Endothelial cell of umbilical vein (primary cell): ENCODE measurements around the gene FAM228B. TPM values are rescaled to one million over a fixed set of nuclear protein-coding genes. Genes with fewer than 3 reads are reported as not detected.

Experiments
- BruUV-seq: library from RNA; stranded (reverse); fragments of 400-500 nt; replicated peaks from 2 replicates; lab custom pipeline; 2021; lab: Mats Ljungman, UMichigan
- CTCF ChIA-PET: fragments of 300-600, 350-600 bp; sonication (Branson Sonifier 250); formaldehyde crosslinking; loops from one replicate; lab custom pipeline; 2021; ENCODE audit warnings: antibody characterized with exemption, inconsistent platforms; lab: Charles Lee
- POLR2A ChIA-PET: fragments of 300-600, 350-600 bp; sonication (Branson Sonifier 250); formaldehyde crosslinking; loops from one replicate; lab custom pipeline; 2021; ENCODE audit warnings: antibody characterized with exemption, inconsistent platforms; lab: Charles Lee
- DNase-seq: peaks from one replicate; pipeline ENCODE4 v3.0.0-alpha.2; 2011; ENCODE audit warnings: low read depth, low spot score
- FAIRE-seq: peaks from 2 replicates; lab custom pipeline; 2011; peaks lifted over from hg19 to GRCh38; lab: Jason Lieb, UNC
- H2AFZ ChIP-seq: 2 replicates; pipeline ENCODE4 v1.6.0; 2012; ENCODE audit warnings: low read depth, low read length, control low read depth, inconsistent platforms
- H3K27ac ChIP-seq: 2 replicates; pipeline ENCODE4 v1.5.1; 2011; ENCODE audit warnings: low read depth, mild to moderate bottlenecking, control low read depth, low read length, moderate library complexity; ENCODE audit not compliant: insufficient read depth
- H3K27me3 ChIP-seq, 2 experiments: 2 replicates each; pipeline versions ENCODE4 v1.6.0 to v1.6.1; 2011; ENCODE audit warnings: low read length in 2 of 2, mixed read lengths in 1 of 2; ENCODE audit not compliant: control insufficient read depth in 2 of 2, insufficient read depth in 2 of 2
- H3K36me3 ChIP-seq, 2 experiments: 2 replicates in 1 of 2; 3 replicates in 1 of 2; pipeline ENCODE4 v1.5.1; 2011; ENCODE audit warnings: low read length in 2 of 2, mild to moderate bottlenecking in 1 of 2, moderate library complexity in 1 of 2; ENCODE audit not compliant: control insufficient read depth in 2 of 2, insufficient read depth in 2 of 2; ENCODE audit errors: extremely low read depth in 1 of 2
- H3K4me1 ChIP-seq: 3 replicates; pipeline ENCODE4 v1.5.1; 2011; ENCODE audit warnings: mild to moderate bottlenecking, low read length; ENCODE audit not compliant: control insufficient read depth, insufficient read depth; ENCODE audit errors: extremely low read depth
- H3K4me2 ChIP-seq: 2 replicates; pipeline ENCODE4 v1.6.1; 2011; ENCODE audit warnings: low read length, control low read depth, mixed read lengths; ENCODE audit not compliant: insufficient read depth
- H3K4me3 ChIP-seq, 3 experiments: fragments of 200-600 bp in 1 of 3; sonication (generic), shearing (Covaris generic) in 1 of 3; replicated peaks in 1 of 3; 2 replicates each; pipeline ENCODE4 v1.5.1; 2011 to 2016; ENCODE audit warnings: control low read depth in 3 of 3, low read length in 3 of 3, mild to moderate bottlenecking in 2 of 3, inconsistent platforms in 1 of 3, low read depth in 1 of 3, moderate library complexity in 1 of 3; ENCODE audit not compliant: insufficient read depth in 1 of 3
- H3K79me2 ChIP-seq: 2 replicates; pipeline ENCODE4 v1.6.0; 2012; ENCODE audit warnings: low read length, inconsistent platforms; ENCODE audit not compliant: control insufficient read depth, insufficient read depth
- H3K9ac ChIP-seq: replicated peaks from 2 replicates; pipeline ENCODE3; 2011; ENCODE audit warnings: low read length, control low read depth; ENCODE audit not compliant: insufficient read depth; ENCODE audit errors: extremely low read depth
- H3K9me1 ChIP-seq: replicated peaks from 3 replicates; pipeline ENCODE4 v1.6.0; 2011; ENCODE audit warnings: mild to moderate bottlenecking, low read length; ENCODE audit not compliant: control insufficient read depth, insufficient read depth; ENCODE audit errors: extremely low read depth
- H3K9me3 ChIP-seq: replicated peaks from 2 replicates; pipeline ENCODE4 v1.5.1; 2012; ENCODE audit warnings: low read length, inconsistent platforms; ENCODE audit not compliant: control insufficient read depth, insufficient read depth
- H4K20me1 ChIP-seq: replicated peaks from 2 replicates; pipeline ENCODE3; 2011; ENCODE audit warnings: mild to moderate bottlenecking, low read length; ENCODE audit not compliant: control insufficient read depth, insufficient read depth; ENCODE audit errors: extremely low read depth
- CTCF ChIP-seq, 2 donors: IDR thresholded peaks; 1 replicate in 1 of 2; 2 replicates in 1 of 2; pipeline ENCODE4 v1.5.1; 2011; ENCODE audit warnings: low read length in 2 of 2, mild to moderate bottlenecking in 2 of 2, moderate library complexity in 2 of 2, control low read depth in 1 of 2, inconsistent platforms in 1 of 2, low read depth in 1 of 2; ENCODE audit not compliant: insufficient read depth in 1 of 2; ENCODE audit errors: extremely low read depth in 1 of 2
- EZH2 ChIP-seq: IDR thresholded peaks from 2 replicates; pipeline ENCODE4 v1.6.1; 2012; ENCODE audit warnings: borderline replicate concordance, low read depth, mild to moderate bottlenecking, moderate library complexity, low read length, inconsistent platforms; ENCODE audit not compliant: severe bottlenecking
- FOS ChIP-seq: IDR thresholded peaks from 2 replicates; pipeline ENCODE4 v1.6.1; 2011; ENCODE audit warnings: mild to moderate bottlenecking, low read length, moderate library complexity, borderline replicate concordance; ENCODE audit not compliant: insufficient read depth
- GATA2 ChIP-seq: IDR thresholded peaks from 2 replicates; pipeline ENCODE4 v1.7.0; 2011; ENCODE audit warnings: low read depth, mild to moderate bottlenecking, moderate library complexity, mixed read lengths, low read length; ENCODE audit not compliant: insufficient read length, insufficient read depth
- JUN ChIP-seq: IDR thresholded peaks from 2 replicates; pipeline ENCODE4 v1.6.1; 2011; ENCODE audit warnings: borderline replicate concordance, low read depth; ENCODE audit not compliant: insufficient read length, insufficient read depth
- MAX ChIP-seq: IDR thresholded peaks from 2 replicates; pipeline ENCODE4 v1.6.1; 2011; ENCODE audit not compliant: insufficient read depth, insufficient read length
- MYC ChIP-seq: IDR thresholded peaks from one replicate; pipeline ENCODE4 v1.6.1; 2011; ENCODE audit warnings: mild to moderate bottlenecking, low read depth, low read length
- POLR2A ChIP-seq: IDR thresholded peaks from 2 replicates; pipeline ENCODE4 v1.6.1; 2012; ENCODE audit warnings: low read depth, mild to moderate bottlenecking, control low read depth, low read length
- POLR2AphosphoS5 ChIP-seq: IDR thresholded peaks from 2 replicates; pipeline ENCODE4 v1.6.1; 2012; ENCODE audit warnings: low read depth, mild to moderate bottlenecking, control low read depth, low read length, moderate library complexity; ENCODE audit not compliant: insufficient read depth
- dilution Hi-C: fragments of 300-500 bp; cut with MboI; formaldehyde crosslinking; loops from one replicate; pipeline ENCODE4 v1.15.0; 2019; ENCODE audit warnings: low sequenced_read_pairs; ENCODE audit not compliant: extremely low pct_ligation_motif_present
- intact Hi-C: fragments of 100-400 bp; cut with micrococcal nuclease; formaldehyde crosslinking; loops from one replicate; pipeline ENCODE4 v1.10.0; 2022
- polyA plus RNA-seq, 4 experiments: library from polyadenylated mRNA; depleted of rRNA in 3 of 4; stranded (reverse) in 3 of 4; unstranded in 1 of 4; fragments of >200 nt; gene quantifications; 2 replicates each; pipeline versions ENCODE4 v1.2.1 to v1.2.3, GENCODE V29; 2011 to 2012; ENCODE audit warnings: missing spikeins in 1 of 4
- total RNA-seq: library from RNA; stranded (reverse); gene quantifications from 2 replicates; pipeline ENCODE4 v1.2.3, GENCODE V29; 2021

FAM228B gene
- total and polyA plus RNA-seq, 2 donors (not counting 3 experiments of a cell fraction or from before 2014, with no cell fraction given), result 1.6 to 11.9 TPM

GRCh38 chr2:24190503-24190902, 67.2 kb downstream of the FAM228B start:
- Histone ChIP-seq H3K9me1 (no peaks in the 10 kb centered on the region), H3K9me3 (no peaks in the 10 kb centered on the region), H3K27ac (no peak overlapping the region), H3K4me3 (no peak overlapping the region), H3K9ac (no peak overlapping the region), H2AFZ (no peak overlapping the region), H3K4me2 (no peak overlapping the region), H3K27me3 (peaks cover 5 to 7% of the 10 kb centered on the region in 2 experiments), H3K4me1 (no peaks in the 10 kb centered on the region), H4K20me1 (no peaks in the 10 kb centered on the region), H3K36me3 (no peaks in the 10 kb centered on the region), H3K79me2 (no peaks in the 10 kb centered on the region)
- intact Hi-C loops (no loop called here), dilution Hi-C loops (no loop called here)
- no peak for TF ChIP-seq POLR2A
- TF ChIP-seq GATA2, result no peak
- TF ChIP-seq EZH2, result no peak
- no peak for TF ChIP-seq MYC
- no peak for TF ChIP-seq MAX
- TF ChIP-seq POLR2AphosphoS5, result no peak
- no peak for TF ChIP-seq CTCF (IDR thresholded peaks at IDR 0.05; ENCODE audit: extremely low read depth in 1 of 2, insufficient read depth in 1 of 2, low read depth in 1 of 2, low read length in 2 of 2)
- TF ChIP-seq JUN, result no peak
- no peak for TF ChIP-seq FOS
- DNase-seq, result no peak
- BruUV-seq, result no TSS peak
- ChIA-PET CTCF (interaction anchor here (0.7 to 1.2 kb wide), 3 partner anchors 36 to 424 kb away, joined by 3 read pairs; no protein-coding TSS in a partner anchor), POLR2A (no interaction called here)
- FAIRE-seq, result no peak
